Upper lobe of right lung (tissue), 1 donor: ENCODE results near the gene NHERF1. TPM values are rescaled to one million over a fixed set of nuclear protein-coding genes. Genes with fewer than 3 reads are reported as not detected.

Experiments
- ATAC-seq: fragments of 200-7000 bp; cut with Tn5 transposase; one replicate; pipeline ENCODE4 v1.9.1; 2020; ENCODE audit warnings: mild to moderate bottlenecking, moderate library complexity
- DNase-seq: peaks from one replicate; pipeline ENCODE4 v3.0.0-alpha.2; 2020
- H3K27ac ChIP-seq: fragments of 200-600 bp; one replicate; pipeline ENCODE4 v1.8.0; 2022
- H3K27me3 ChIP-seq: fragments of 200-600 bp; one replicate; pipeline ENCODE4 v1.8.0; 2022; ENCODE audit warnings: mild to moderate bottlenecking
- H3K36me3 ChIP-seq: fragments of 200-600 bp; one replicate; pipeline ENCODE4 v1.8.0; 2022
- H3K4me1 ChIP-seq: fragments of 200-600 bp; one replicate; pipeline ENCODE4 v1.8.0; 2022
- H3K4me3 ChIP-seq: fragments of 200-600 bp; one replicate; pipeline ENCODE4 v1.8.0; 2022; ENCODE audit warnings: mild to moderate bottlenecking
- H3K9me3 ChIP-seq: fragments of 200-600 bp; one replicate; pipeline ENCODE4 v1.8.0; 2022
- intact Hi-C: fragments of 100-400 bp; cut with DNase I; formaldehyde crosslinking; loops from one replicate; pipeline ENCODE4 v1.11.0; 2022
- total RNA-seq: library from RNA; stranded (reverse); fragmentation: NEBNext Ultra II Directional; extraction: Animal tissue kit (Norgen Biotek cat#: 25700); gene quantifications from one replicate; pipeline ENCODE4 v1.2.1, GENCODE V29; 2021
- TF ChIP-seq, protein P1 (sequence below): fragments of 200-600 bp; IDR thresholded peaks from one replicate; pipeline ENCODE4 v1.8.0; 2022; ENCODE audit warnings: antibody characterized with exemption
- donor health status: DM: no; HTN: yes; CAD: no; lungs with severe emphysema.

Gene NHERF1
- total RNA-seq, 1 donor from 2014 or later = 28.4 TPM

DNA sequence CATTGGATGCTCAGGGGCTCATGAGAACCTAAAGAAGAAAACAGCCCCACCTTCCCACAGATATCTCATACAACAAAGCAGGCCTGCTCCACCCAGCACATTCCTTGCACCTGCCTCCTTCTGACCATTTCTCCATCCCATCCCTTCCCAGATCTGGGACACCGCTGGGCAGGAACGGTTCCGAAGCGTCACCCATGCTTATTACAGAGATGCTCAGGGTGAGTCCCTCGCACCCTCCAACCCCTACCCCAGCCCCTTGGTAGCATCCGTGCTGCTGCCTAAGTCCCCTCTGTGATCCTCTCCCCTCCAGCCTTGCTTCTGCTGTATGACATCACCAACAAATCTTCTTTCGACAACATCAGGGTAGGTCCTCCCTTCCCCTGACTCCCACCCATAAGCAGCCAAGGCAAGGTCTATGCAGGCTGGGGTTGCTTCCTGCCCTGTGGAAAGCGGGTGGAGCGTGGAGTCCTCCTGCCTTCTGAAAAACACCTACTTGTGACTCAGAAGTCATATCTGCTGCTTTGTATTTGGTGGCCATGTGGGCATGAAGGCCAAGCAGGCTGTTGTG is 5.4 kb upstream of the NHERF1 start:
- Histone ChIP-seq H3K27ac (peak overlapping the region; percentile 36), H3K4me1 (peaks cover 59% of the 10 kb centered on the region), H3K4me3 (no peak overlapping the region), H3K27me3 (peaks cover 25% of the 10 kb centered on the region), H3K36me3 (no peaks in the 10 kb centered on the region), H3K9me3 (no peaks in the 10 kb centered on the region)
- intact Hi-C loops = loop anchor here (10.0 kb wide), 1 partner anchor 122 kb away; no protein-coding TSS in a partner anchor
- ATAC-seq (no peak), DNase-seq (no peak)
- TF ChIP-seq, protein P1, sequence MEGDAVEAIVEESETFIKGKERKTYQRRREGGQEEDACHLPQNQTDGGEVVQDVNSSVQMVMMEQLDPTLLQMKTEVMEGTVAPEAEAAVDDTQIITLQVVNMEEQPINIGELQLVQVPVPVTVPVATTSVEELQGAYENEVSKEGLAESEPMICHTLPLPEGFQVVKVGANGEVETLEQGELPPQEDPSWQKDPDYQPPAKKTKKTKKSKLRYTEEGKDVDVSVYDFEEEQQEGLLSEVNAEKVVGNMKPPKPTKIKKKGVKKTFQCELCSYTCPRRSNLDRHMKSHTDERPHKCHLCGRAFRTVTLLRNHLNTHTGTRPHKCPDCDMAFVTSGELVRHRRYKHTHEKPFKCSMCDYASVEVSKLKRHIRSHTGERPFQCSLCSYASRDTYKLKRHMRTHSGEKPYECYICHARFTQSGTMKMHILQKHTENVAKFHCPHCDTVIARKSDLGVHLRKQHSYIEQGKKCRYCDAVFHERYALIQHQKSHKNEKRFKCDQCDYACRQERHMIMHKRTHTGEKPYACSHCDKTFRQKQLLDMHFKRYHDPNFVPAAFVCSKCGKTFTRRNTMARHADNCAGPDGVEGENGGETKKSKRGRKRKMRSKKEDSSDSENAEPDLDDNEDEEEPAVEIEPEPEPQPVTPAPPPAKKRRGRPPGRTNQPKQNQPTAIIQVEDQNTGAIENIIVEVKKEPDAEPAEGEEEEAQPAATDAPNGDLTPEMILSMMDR = no peak

DNA sequence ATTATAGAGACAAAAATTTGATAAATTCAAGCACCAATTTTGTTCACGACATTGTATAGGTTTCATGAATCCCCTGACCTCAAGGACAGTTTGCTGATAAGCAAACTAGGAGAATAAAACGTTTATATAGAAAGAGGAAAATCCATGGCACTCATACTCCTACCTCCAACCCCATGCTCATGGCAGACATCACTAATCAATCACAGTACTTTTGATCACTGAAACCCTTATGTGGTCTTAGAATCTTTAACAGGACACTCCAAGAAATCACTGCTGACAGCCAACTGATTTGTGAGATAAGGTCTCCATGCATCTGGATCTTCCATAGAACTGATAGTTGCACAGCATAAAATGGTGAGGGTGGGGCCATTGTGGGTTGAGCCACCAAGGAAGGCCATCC is 4.7 kb upstream of the NHERF1 start:
- DNase-seq (no peak), ATAC-seq (no peak)
- Histone ChIP-seq H3K4me3 (no peak overlapping the region), H3K4me1 (peaks cover 52% of the 10 kb centered on the region), H3K9me3 (no peaks in the 10 kb centered on the region), H3K27me3 (peaks cover 19% of the 10 kb centered on the region), H3K36me3 (no peaks in the 10 kb centered on the region), H3K27ac (no peak overlapping the region)
- intact Hi-C loops = loop anchor here (10.0 kb wide), 1 partner anchor 121 kb away; no protein-coding TSS in a partner anchor
- TF ChIP-seq, protein P1 = no peak

DNA sequence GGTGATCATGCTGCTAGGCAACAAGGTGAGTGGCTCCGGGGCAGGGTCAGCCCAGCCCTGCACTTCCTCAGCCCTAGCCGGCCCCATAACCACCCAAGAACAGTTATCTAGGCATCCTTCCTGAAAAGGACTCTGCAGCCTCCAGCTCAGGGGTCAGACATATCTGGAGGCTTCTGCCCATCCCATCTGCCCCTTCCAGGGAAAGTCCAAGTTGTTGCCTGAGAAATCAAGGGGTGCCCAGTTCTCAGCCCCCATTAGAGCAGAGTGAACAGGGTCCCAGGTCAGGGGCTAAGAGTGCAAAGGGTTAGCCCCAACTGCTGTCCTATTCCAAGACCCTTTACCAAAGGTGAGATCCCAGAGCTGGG is 4.1 kb upstream of the NHERF1 start:
- Histone ChIP-seq H3K4me3 (no peak overlapping the region), H3K27me3 (peaks cover 13% of the 10 kb centered on the region), H3K4me1 (peaks cover 50% of the 10 kb centered on the region), H3K9me3 (no peaks in the 10 kb centered on the region), H3K36me3 (no peaks in the 10 kb centered on the region), H3K27ac (no peak overlapping the region)
- TF ChIP-seq, protein P1 = no peak
- DNase-seq (no peak), ATAC-seq (no peak)
- intact Hi-C loops = loop anchor here (10.0 kb wide), 1 partner anchor 120 kb away; no protein-coding TSS in a partner anchor

DNA sequence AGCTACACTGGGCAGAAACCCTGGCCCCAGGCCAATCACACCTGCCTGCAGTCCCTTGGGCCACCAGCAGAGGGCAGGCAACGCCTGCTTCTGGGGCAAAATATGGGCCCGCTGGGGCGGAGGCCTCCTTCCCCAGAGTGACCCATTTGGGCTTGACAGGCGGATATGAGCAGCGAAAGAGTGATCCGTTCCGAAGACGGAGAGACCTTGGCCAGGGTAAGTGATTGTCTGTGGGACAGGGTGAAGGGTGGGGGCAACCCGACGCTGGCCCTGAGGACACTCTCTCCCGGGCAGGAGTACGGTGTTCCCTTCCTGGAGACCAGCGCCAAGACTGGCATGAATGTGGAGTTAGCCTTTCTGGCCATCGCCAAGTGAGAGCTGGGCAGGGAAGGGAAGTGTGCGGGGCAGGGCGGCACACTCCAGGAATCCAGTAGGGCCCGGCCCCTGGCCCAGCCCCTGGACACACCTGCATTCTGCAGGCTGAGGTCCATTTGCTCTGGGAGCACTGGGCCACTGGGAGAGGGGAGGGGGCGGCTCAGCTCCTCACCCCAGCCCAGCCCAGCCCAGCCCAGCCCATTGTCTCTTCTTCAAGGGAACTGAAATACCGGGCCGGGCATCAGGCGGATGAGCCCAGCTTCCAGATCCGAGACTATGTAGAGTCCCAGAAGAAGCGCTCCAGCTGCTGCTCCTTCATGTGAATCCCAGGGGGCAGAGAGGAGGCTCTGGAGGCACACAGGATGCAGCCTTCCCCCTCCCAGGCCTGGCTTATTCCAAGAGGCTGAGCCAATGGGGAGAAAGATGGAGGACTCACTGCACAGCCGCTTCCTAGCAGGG is 3.5 kb upstream of the NHERF1 start:
- no peak overlapping the region for H3K27ac ChIP-seq
- peaks cover 9% of the 10 kb centered on the region for H3K27me3 ChIP-seq
- peaks cover 53% of the 10 kb centered on the region for H3K4me1 ChIP-seq
- H3K9me3 ChIP-seq = no peaks in the 10 kb centered on the region
- ATAC-seq (peak; percentile 73), DNase-seq (peak; percentile 93)
- intact Hi-C loops = loop anchor here (10.0 kb wide), 1 partner anchor 120 kb away; no protein-coding TSS in a partner anchor
- no peaks in the 10 kb centered on the region for H3K36me3 ChIP-seq
- TF ChIP-seq, protein P1 = peak; percentile 100
- H3K4me3 ChIP-seq = peak overlapping the region; percentile 22

DNA sequence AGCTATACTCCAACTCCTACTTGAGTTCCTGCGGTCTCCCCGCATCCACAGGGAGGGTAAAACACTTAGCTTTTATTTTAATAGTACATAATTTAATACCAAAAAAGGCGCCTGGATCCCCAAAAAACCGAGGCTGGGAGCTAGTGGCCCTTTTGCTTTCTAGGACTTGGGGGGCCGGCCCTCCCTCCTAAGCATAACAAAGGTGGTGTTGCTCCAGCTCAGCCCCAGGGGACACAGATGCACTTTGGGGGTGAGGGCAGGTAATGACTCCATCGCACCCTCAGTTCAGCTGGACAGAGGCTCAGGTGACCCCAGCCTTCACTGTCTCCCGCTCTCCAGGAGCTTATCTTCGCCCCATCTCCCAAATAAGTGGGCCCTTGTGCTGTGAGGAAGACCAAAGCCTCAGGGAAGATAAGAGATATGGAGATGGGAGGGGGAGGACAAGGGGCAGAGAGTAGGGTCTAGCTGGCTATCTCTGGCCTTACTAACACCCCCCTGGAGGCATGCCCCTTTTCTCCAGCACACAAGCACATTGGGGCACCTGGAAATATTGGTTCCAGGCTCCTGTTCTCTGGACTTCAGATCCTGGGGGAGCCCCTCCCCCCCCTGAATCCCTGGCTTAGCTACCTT is 2.8 kb upstream of the NHERF1 start:
- ATAC-seq = no peak
- Histone ChIP-seq H3K4me1 (peaks cover 57% of the 10 kb centered on the region), H3K27ac (peak overlapping the region; percentile 6), H3K27me3 (peaks cover 3% of the 10 kb centered on the region), H3K4me3 (no peak overlapping the region), H3K9me3 (no peaks in the 10 kb centered on the region), H3K36me3 (no peaks in the 10 kb centered on the region)
- TF ChIP-seq, protein P1 = no peak
- no peak for DNase-seq
- intact Hi-C loops = loop anchor here (10.0 kb wide), 1 partner anchor 119 kb away; no protein-coding TSS in a partner anchor
